ENCODE results near the gene NALCN.

Gene NALCN

DNA sequence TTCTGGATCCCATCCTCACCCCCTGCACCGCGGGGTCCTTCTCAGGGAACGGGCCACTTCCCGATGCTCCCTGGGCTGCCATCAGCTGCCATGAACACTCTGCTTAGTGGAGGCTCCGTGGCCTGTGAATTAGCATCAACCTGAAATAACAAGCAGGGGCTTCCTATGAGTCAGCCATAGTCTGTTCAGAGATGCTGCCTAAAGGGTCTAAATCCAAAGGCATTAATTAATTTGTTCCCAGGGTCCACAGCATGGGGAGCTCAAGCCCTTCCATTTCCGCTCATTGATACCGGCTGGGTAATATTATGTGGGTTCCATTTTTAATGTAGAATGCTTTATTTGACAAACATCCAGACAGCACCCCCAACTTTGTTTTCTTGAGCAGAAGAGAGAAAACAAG lies 399.8 kb downstream of the NALCN start:
- no peak for DNase-seq

DNA sequence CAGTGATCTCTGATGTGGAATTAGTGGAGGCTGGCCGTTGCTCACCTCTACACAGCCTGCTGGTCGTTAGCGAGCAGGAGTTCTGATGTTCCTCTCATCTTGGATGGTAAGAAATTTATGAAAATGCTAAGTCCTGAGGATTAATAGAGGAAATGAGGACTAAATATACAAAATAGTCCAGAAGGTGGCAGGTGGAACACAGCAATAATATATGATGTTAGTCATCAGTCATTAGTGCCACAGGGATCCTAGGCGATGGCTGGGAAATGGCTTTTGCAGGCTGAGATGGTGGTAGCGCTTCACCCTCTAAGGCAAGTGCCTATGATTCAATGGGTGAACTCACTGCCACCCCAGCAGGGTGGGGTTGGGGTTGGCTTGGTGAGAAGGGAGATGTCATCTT lies 403.1 kb downstream of the NALCN start:
- DNase-seq: no peak

- no peak for DNase-seq
Measured at GRCh38 chr13:101010100-101010499, 406.2 kb downstream of the NALCN start.

DNA sequence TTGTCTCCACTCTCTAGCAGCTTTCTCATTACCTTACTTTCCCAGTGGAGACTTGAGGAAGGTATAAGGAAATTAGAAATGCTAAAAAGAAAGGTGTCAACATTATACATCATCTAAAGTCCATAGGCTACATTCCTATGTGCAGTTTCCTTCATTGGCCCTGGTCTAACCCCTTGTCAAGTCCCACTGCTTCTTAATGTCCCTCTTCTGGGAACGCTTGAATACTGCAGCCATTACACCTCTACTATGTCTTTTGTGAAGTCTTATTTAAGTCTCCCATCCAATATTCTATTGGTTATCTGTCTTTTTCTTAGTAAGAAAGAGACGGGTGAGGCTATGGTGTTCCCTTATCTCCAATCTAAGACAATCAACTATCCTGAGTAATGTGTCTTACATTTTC lies 409.1 kb downstream of the NALCN start:
- DNase-seq: no peak

Measured in CD4-positive, alpha-beta T cell treated with Interleukin-17A for 4 hours (primary cell).